ENCODE data around the gene NPFFR1.
"Not testable (repeated sequence)": the region's sequence is repeated elsewhere in the genome, so short reads cannot be mapped to it uniquely, and the experiment has no call there.

The NPFFR1 gene

DNA sequence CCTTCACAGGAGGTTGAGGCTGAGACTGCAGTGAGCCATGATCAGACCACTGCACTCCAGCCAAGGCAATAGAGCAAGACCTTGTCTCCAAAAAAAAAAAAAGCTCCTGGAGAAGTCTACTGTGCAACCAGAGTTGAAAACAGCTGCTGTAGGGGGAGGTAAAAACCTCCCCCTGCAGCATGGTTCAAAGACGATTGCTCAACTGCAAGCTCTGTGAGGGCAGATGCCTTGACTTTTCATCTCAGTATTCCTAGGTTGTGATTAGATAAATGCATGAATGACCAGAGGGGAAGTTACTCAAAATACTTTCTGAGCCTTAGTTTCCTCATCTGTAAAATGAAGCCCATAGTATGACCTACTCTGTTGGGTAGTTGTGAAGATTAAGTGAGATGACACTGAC is 25.6 kb downstream of the NPFFR1 start:
- in situ Hi-C loops (cut with HindIII; ENCODE audit: low sequenced_read_pairs), result no loop called here

DNA sequence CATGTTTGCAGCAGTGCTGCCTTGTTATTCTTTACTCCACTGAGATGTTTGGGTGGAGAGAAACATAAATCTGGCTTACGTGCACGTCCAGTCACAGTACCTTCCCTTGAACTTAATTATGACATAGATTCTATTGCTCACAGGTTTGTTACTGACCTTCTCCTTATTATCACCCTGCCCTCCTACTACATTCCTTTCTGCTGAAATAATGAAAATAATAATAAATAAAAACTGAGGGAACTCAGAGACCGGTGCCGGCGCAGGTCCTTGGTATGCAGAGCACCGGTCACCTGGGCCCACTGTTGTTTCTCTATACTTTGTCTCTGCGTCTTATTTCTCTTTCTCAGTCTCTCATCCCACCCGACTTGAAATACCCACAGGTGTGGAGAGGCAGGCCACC is 26.0 kb downstream of the NPFFR1 start:
- in situ Hi-C loops (cut with HindIII; ENCODE audit: low sequenced_read_pairs), result not testable (repeated sequence)

DNA sequence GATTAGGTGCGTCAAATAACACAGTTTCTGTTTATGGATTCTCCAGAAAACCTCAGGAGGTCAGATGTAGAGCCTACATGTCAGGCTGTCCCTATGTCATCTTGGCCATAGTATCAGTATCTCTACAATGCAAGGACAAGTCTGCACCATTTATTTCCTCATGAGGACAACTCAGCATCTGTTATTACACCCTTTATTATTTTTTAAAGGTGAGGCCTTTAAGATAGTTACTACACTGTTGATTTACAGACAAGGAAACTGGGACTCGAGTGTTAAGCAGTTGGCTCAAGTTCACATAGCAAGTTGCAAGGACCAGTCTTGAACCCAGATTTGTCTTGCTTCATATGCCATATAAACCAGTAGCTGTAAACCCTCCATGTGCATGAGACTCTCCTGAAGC is 27.3 kb downstream of the NPFFR1 start:
- in situ Hi-C loops (cut with HindIII; ENCODE audit: low sequenced_read_pairs), result no loop called here

DNA sequence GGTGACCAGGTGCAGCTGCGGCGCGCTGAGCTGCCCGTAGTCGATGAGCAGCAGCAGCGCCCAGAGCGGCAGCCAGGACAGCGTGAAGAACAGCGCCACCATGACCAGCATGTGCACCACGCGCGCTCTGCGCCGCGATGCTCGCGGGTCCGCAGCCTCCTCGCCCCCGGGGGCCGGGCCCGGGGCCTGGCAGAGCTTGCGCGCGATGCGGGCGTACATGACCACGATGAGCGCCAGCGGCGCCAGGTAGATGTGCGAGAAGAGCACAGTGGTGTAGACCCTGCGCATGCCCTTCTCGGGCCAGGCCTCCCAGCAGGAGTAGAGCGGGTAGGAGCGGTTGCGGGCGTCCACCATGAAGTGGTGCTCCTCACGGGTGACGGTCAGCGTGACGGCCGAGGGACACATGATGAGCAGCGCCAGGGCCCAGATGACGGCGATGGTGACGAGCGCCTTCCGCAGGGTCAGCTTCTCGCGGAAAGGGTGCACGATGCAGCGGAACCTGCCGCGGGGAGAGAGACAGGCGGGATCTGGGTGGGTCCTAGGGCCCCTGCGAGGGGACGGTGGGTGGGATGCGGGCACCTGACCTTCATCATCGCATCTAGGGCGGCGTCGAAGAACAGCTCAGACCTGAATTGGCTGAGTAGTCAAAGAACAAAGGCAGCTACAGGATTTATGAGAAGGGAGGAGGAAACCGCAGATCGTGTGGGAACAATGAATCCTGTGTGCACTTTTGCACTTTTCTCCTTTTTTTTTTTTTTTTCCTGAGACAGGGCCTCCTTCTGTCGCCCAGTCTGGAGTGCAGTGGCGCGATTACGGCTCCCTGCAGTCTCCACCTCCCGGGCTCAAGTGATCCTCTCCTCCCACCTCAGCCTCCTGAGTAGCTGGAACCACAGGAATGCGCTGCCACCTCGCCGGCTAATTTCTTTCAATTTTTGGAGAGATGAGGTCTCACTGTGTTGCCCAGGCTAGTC is 28.2 kb downstream of the NPFFR1 start:
- in situ Hi-C loops (cut with HindIII; ENCODE audit: low sequenced_read_pairs), result no loop called here

DNA sequence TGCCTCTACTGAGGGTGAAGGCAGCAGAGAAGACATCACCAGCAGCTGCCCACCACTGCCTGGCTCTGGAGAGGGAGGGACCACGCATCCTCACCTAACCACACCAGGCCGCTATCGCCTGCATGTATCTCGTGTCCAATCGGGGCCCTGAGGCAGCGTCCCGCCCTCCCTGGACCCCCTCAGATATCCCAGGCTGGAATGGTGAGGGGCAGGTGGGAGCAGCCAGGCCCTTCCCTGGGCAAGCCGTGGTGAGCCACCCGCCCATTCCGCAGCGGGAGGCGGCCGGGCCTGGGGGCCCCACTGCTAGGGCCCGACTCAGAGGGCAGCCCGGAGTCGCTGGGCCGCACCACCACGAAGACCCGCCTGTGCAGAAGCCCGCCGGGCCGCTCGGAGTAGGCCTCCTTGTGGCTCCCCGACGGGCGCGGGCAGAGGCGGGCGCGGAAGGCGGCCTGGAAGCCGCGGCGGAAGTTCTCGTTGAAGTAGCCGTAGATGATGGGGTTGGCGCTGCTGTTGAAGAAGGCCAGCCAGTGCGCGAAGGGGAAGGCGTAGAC is 29.0 kb downstream of the NPFFR1 start:
- in situ Hi-C loops (cut with HindIII; ENCODE audit: low sequenced_read_pairs), result no loop called here

DNA sequence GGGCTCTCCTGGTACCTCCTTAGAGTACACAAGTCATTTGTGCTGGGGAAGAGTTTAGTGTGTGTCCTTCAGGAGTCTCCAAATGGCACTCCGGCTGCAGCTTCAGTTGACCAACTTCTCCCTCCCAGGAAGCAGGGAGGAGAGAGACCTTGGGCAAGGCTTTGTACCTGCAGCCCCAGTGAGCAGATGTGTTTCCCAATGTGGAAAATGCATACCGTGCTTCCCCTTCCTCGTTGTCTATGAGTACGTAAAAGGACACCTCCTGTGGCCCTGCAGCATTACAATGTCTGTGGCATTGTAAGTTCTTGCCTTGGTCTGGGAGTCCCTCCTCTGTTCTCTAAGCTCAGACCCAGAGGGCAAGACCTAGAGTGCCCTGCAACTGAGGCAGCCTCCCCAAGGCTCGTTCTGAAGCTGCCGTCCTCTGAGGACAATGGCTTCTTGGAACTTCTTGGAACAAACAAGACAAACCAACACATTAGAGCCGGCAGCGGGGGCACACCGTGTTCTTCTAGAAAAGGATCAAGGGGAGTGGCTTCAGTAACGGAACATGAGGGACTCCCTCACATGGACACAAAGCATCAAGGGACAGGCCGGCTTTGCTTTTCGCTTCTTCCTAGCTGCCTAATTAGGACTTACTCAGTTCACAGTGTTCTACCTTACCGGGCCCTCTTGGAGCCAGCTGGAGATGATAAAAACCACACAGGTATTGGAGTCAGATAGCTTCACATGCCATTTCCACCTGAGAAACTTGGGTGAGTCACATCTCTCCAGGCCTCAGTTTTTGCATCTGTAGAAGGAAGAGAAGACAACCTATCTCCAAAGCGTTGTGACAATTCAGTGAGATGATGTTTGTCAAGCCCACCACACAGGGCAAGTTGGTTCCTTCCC is 29.7 kb downstream of the NPFFR1 start:
- in situ Hi-C loops (cut with HindIII; ENCODE audit: low sequenced_read_pairs), result no loop called here

DNA sequence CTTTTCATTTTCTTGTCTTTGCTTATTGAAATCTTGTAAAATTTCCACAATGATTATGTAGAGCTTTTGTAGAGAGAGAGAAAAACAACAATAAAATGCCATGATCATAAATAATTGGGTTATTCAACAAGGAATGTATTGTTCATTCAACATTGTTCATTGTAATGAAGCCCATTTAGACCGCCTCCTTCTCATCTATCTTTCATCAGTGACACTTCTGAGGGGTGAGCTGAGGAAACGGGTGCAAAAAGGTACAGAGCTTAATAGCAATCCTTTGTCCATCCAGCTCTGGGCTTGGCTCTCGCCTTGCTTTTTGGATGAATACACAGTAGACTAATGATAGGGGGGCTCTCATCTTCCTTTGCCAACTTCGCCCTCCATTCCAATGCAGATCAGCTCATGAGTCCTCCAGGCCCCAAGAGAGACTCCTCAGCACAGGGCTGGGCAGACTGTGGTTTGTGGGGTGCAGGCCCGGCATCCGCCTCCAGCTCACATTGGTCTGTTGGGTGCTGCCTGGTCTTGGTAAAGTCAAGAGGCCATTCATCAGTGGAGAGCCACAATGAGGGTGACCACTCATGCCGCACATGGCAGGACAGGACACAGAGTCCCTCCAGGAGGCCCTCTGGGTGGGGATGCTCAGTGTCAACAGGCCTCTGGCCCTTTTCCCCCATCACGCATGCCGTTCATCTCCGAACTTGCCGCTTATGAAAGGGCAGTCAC is 32.7 kb downstream of the NPFFR1 start:
- in situ Hi-C loops (cut with HindIII; ENCODE audit: low sequenced_read_pairs), result no loop called here

DNA sequence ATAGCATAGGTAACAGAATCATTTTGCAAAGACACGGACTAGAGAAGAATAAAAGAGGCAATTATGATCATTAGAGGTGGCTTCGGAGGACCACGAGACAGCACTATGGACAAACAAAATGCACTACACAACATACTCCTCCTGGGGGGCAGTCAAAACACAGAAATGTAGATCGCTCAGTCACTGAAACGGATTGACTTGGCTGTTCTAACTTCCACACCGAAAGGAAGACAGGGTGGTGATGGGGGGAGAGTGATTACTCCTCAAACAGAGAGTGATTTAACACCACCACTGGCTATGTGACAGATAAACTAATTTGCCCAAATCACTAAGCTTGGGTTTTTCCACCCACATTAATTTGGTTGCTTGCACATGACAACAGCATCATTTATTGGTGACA is 36.4 kb downstream of the NPFFR1 start:
- in situ Hi-C loops (cut with HindIII; ENCODE audit: low sequenced_read_pairs), result no loop called here

DNA sequence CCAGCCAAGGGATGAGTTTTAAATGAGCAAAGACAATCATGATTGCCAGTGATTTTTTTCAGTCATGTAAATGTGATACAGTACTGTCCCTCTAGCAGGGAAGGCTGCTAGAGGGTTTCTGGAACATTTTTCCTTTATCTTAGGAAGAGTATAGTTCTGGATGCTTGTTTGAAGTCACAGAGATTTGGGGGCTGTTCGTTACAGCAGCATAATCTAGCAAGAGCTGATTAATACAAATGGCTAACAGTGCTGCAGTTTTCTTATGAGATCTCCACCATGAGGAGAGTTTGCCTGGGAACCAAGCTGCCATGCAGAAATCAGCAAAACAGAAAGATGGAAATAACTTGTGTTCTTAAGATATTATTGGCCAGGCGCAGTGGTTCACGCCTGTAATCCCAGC is 42.7 kb downstream of the NPFFR1 start:
- in situ Hi-C loops (cut with HindIII; ENCODE audit: low sequenced_read_pairs), result no loop called here

DNA sequence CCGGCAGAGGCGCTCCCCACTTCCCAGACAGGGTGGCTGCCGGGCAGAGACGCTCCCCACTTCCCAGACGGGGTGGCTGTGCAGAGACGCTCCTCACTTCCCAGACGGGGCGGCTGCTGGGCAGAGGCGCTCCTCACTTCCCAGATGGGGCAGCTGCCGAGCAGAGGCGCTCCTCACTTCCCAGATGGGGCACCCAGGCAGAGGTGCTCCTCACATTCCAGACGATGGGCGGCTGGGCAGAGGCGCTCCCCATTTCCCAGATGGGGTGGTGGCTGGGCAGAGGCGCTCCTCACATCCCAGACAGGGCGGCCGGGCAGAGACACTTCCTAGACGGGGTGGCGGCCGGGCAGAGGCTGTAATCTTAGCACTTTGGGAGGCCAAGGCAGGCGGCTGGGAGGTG is 43.8 kb downstream of the NPFFR1 start:
- in situ Hi-C loops (cut with HindIII; ENCODE audit: low sequenced_read_pairs), result not testable (repeated sequence)

DNA sequence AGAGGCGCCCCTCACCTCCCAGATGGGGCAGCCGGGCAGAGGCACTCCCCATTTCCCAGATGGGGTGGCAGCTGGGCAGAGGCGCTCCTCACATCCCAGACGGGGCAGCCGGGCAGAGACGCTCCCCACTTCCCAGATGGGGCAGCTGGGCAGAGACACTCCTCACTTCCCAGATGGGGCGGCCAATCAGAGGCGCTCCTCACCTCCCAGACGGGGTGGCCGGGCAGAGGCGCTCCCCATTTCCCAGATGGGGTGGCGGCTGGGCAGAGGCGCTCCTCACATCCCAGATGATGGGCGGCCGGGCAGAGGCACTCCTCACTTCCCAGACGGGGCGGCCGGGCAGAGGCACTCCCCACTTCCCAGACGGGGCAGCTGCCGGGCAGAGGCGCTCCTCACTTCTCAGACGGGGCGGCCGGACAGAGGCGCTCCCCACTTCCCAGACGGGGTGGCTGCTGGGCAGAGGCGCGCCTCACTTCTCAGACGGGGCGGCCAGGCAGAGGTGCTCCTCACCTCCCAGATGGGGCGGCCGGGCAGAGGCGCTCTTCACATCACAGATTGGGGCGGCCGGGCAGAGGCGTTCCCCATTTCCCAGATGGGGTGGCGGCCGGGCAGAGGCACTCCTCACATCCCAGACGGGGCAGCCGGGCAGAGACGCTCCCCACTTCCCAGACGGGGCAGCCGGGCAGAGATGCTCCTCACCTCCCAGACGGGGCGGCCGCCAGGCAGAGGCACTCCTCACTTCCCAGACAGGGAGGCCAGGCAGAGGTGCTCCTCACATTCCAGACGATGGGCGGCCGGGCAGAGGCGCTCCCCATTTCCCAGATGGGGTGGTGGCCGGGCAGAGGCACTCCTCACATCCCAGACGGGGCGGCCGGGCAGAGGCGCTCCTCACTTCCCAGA is 44.5 kb downstream of the NPFFR1 start:
- in situ Hi-C loops (cut with HindIII; ENCODE audit: low sequenced_read_pairs), result not testable (repeated sequence)

DNA sequence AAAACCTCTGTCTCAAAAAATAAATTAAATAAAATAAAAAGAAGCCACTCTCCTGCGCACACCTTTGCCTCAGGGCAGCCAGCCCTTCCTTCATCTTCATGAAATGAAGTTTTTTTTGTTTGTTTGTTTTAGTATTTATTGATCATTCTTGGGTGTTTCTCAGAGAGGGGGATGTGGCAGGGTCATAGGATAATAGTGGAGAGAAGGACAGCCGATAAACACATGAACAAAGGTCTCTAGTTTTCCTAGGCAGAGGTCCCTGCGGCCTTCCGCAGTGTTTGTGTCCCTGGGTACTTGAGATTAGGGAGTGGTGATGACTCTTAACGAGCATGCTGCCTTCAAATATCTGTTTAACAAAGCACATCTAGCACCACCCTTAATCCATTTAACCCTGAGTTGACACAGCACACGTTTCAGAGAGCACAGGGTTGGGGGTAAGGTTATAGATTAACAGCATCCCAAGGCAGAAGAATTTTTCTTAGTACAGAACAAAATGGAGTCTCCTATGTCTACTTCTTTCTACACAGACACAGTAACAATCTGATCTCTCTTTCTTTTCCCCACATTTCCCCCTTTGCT is 45.8 kb downstream of the NPFFR1 start:
- in situ Hi-C loops (cut with HindIII; ENCODE audit: low sequenced_read_pairs), result not testable (repeated sequence)

DNA sequence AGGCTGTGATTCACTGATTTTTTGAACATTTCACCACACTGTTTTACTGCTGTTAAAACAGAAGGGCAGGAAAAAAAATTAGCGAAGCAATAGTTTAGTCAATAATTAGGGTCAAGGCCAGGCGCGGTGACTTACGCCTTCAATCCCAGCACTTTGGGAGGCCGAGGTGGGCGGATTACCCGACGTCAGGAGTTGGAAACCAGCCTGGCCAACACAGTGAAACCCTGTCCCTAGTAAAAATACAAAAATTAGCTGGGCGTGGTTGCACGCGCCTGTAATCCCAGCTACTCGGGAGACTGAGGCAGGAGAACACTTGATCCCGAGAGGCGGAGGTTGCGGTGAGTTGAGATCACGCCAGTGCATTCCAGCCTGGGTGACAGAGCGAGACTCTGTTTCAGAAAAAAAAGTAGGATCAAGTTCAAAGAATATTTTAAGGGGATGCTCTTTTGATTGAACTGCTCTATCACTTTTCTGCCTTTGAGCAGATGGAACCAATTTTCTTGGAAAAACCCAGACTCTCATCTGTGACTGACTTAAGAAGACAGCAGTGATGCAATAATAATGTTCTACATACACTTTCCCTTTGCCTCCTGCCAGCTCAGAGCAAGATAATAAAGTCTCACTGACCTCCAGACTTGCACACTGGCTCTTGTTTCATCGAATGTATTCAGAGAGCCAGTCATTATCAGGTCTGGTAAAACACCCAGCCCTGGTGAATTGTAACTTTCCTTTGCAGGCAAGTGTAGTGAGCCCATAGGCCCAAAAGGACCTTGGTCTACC is 48.9 kb downstream of the NPFFR1 start:
- in situ Hi-C loops (cut with HindIII; ENCODE audit: low sequenced_read_pairs), result no loop called here

DNA sequence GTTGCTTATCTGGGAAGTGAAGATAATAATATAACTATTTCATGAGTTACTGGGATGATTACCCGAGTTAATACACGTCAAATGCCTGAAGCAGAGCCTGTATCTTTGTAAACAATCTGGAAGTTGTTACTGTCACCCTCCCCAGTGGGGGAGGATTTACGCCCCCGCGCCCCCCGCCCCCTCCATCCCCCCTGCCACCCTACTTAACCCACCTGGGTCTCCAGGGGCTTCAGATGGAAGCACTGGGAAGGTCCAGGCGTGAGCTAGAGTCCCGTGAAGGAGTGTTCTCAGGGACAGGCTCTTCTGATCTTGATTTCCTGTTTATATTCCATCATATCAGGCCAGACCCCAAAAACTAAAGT is 49.9 kb downstream of the NPFFR1 start:
- in situ Hi-C loops (cut with HindIII; ENCODE audit: low sequenced_read_pairs), result no loop called here

DNA sequence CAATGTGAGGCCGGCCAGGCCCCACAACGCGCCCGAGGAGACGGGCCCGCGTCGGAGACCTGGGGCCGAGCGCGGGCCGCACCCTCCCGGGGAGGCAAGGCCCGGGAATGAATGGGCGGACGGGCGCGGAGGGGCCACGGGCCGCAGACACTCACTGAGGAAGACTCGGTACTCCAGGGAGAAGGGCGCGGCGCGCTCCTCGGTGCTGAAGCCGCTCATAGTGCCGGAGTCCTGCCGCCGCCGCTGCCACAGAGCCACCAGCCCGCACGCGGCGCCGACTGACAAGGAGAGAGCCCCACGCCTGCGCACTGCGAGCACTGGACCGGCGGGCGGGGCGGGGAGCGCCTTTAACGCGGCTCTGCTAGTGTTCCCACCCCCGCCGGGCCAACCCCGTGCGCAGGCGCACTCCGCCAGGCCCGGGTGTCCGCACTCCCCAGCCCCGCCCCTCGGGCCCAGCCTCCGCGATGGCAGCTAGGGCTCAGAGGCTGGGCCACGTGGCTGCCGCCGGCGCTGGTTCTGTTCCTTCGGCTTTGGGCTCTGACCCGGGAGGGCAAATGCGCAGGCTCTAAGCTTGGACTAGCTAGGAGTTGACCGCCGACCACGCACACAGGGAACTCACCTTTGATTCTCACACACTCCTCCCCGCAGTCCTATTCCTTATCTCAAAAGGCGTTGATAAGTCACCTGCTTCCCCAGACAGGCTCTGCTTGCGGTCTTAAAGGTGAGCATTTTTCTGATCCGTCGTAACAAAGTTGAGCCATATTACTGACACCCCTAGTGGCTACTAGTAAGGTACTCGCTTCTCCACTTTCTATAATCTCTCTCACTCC is 50.5 kb downstream of the NPFFR1 start, which contains the start of gene PPA1:
Gene PPA1, minus strand, starts transcription at position 321 of the 830 bp plus-strand sequence. Its CDS starts 102 bp downstream, at position 219.
- in situ Hi-C loops (cut with HindIII; ENCODE audit: low sequenced_read_pairs), result no loop called here

DNA sequence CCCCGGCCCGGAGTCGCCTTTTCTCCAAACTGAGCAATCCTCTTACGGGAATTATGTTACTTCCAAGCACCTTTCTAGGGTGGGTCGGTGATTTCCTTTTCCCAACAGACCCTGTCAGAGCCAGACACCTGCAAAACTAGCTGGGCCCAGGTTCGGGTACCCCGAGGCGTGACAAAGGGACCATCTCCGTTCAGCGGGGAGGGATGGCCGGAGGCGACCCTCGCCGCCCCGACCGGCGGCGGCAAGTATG is 51.0 kb downstream of the NPFFR1 start:
- in situ Hi-C loops (cut with HindIII; ENCODE audit: low sequenced_read_pairs), result no loop called here

DNA sequence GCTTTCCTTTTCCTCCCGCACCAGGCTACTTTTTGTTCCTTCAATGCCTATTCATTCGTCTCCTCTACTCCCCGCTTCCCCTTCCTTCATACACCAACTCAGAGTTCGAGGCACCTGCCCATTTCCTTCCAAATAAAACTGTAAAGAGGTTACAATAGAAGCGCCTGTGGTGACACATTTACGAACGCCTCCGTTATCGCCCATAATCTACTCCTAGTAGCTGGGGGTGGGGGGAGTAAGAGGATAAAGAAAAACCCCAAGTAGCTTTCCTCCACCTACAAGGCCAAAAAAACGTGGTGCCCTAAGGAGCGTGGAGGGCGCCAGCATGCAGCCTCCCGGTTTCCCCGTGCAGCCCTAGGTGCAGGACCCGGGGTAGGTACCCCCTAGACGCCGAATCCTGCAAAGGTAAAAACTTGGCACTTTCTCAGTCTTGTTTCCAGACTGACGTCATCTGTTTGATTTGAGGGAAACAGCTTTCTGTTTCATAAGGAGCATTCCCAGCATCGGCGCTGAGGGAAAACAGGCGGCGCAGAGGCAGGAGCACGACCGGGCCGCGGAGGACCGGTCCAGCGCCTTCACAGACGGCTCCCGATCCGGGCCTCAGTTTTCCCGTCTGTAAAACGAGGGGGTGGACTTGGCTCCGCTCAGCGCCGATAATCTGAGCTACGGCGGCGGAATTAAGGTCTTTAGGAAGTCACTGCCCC is 51.5 kb downstream of the NPFFR1 start:
- in situ Hi-C loops (cut with HindIII; ENCODE audit: low sequenced_read_pairs), result no loop called here
